NOMO-1 (cell line): Measurements from ENCODE around the gene ZSCAN5C.
"Not testable (repeated sequence)": the region's sequence is repeated elsewhere in the genome, so short reads cannot be mapped to it uniquely, and the experiment has no call there.

Experiments used
- DNase-seq, 2 experiments: peaks; one replicate each; lab custom pipeline; 2025; ENCODE audit not compliant: unreplicated experiment in 2 of 2; lab: John Stamatoyannopoulos, UW

The ZSCAN5C gene

DNA sequence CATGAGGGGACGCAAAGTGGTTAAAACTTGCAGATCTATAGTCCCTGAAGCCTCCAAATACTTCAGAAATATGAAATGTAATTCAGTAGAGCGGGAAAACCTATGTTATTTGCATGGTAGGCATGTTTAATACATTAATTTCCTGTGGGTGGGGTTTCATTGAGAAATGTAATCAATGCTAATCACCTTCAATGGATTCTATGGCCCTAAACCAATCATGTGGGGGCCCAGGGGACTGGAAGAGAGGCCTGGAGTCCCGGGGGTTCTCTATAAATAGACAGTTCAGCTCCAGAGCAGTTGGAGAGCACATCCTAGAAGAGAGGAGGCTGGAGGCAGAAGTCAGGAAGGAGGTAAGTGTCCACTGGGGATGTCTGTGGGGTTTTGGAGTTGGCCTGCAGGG, at the start of gene ZSCAN5C:
Gene ZSCAN5C, plus strand, starts transcription at position 301 of the 400 bp plus-strand sequence. CDS start 3,641 bp downstream, outside the sequence.
- DNase-seq = no peak

DNA sequence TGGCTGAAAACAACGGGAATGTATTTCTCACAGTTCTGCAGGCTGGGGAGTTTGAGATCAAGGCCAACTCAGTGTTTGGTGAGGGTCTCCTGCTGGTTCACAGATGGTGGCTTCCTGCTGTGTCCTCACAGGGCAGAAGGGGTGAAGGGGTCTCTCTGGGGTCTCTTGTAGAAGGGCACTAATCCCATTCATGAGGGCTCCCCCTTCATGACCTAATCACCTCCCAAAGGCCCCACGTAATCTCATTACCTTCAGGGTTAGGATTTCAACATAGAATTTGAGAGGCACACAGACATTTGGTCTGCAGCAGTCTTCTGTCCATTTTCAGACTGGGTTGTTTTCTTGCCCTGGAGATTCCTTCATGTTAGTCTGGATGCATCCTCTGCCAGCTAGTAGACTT, 49.4 kb upstream of the ZSCAN5C start:
- DNase-seq = no peak

DNA sequence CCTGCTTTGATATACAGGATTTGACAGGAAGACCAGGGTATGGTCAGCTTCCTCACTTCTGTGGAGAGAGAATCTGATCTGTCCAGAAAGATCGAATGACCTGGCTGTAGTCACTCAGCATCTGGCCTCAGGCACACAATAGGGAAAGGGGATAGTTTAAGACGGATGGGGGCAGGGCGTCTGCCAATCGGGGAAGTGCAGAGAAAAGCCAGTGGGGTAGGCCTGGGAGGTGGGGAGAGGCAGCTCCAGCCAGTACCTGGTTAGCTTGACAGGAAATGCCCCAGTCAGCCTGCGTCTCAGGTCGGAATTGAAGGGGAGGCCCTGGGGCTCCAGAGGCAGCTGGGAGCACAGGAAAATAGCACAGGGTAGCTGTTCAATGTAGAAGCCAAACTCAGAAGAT, 48.6 kb upstream of the ZSCAN5C start:
- DNase-seq = no peak

- DNase-seq = no peak
Observed at GRCh38 chr19:56155124-56155687, 46.9 kb upstream of the ZSCAN5C start.

GRCh38 chr19:56156768-56157167, 45.3 kb upstream of the ZSCAN5C start:
- DNase-seq = no peak

DNA sequence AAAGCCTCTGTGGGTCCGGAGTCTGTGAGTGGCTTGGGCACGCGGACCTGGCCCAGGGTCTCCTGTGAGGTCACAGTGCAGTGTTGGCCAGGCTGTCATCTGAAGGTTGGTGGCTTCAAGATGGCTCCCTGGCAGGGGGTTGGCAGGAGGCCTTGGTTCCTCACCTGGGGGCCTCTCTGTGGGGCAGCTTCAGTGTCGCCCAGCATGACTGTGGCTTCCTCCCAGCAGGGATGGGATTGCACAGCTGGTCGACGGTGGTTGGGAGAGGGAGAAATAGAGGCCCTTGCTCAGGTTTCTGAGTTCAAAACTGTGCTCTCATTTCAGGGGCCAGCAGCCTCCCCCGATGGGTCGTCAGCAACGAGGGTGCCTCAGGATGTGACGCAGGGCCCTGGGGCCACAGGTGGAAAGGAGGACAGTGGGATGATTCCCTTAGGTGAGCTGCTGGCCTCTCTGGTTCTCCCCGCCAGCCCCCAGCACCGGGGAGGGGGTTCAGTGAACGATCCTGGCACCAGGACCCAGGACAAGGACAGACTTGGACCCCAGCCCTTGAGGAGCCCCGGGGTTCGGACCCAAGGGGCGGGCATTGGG, 43.8 kb upstream of the ZSCAN5C start:
- no peak for DNase-seq

DNA sequence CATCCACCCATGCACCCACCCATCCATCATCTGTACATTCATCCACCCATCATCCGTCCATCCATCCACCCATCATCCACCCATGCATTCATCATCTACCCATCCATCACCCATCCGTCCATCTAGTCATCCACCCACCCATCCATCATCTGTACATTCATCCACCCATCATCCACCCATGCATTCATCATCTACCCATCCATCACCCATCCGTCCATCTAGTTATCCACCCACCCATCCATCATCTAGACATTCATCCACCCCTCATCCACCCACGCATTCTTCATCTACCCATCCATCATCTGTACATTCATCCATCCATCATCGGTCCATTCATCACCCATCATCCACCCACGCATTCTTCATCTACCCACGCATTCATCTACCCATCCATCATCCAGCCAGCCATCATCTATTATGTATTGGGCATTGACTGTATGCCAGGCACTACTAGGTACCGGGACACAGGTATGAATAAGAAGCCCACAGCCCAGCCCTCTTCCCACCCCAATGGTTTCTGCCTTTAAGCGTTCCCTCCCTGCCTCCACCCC, 43.0 kb upstream of the ZSCAN5C start:
- DNase-seq = no peak

DNA sequence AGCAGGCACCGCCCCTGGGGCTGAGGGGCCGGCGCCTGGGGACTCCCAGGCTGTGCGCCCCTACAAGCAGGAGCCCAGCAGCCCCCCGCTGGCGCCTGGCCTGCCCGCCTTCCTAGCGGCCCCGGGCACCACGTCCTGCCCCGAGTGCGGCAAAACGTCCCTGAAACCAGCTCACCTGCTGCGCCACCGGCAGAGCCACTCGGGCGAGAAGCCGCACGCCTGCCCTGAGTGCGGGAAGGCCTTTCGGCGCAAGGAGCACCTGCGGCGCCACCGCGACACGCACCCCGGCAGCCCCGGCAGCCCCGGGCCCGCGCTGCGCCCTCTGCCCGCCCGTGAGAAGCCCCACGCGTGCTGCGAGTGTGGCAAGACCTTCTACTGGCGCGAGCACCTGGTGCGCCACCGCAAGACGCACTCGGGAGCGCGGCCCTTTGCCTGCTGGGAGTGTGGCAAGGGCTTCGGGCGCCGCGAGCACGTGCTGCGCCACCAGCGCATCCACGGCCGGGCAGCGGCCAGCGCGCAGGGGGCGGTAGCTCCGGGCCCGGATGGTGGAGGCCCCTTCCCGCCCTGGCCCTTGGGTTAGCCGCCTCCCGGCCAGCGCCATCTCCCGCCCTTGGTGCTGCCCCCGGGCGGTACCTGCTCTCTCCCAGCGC, 42.3 kb upstream of the ZSCAN5C start:
- DNase-seq = no peak

DNA sequence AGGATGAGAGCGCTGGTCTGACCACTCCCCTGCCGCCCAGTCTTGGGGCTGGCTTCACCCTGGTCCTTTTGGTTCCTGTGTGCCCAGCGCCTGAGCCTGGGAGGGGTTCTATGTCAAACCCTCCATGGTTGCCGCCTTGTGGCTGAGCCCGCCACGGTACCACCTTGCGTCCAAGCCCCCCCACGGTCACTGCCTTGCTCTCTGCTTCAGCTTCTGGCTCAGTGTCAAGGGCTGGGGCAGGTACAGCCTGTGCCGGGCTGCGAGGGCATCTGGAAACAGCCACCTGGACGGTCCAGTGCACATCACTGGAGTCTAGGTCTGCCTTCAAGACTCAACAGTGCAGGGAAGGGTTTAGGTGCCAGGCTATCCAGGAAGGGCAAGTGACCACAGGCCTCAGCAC, 40.5 kb upstream of the ZSCAN5C start:
- DNase-seq = no peak

- no peak for DNase-seq
Observed at GRCh38 chr19:56162258-56162657, 39.8 kb upstream of the ZSCAN5C start.

DNA sequence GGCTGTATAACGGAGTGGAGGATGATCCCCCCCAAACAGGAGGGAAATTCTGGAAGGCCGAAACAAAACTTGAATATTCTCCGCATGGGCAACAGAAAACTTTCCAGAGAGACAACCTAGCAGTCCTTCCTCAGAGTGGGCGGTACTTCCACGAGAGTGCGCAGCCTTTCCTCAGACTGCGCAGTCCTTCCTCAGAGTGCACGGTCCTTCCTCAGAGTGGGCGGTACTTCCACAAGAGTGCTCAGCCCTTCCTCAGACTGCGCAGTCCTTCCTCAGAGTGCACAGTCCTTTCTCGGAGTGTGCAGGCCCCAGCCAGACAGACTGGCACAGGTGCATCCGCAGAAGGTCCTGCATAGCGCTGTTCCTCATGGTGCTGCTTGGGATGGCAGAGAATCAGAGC, 39.0 kb upstream of the ZSCAN5C start:
- no peak for DNase-seq

DNA sequence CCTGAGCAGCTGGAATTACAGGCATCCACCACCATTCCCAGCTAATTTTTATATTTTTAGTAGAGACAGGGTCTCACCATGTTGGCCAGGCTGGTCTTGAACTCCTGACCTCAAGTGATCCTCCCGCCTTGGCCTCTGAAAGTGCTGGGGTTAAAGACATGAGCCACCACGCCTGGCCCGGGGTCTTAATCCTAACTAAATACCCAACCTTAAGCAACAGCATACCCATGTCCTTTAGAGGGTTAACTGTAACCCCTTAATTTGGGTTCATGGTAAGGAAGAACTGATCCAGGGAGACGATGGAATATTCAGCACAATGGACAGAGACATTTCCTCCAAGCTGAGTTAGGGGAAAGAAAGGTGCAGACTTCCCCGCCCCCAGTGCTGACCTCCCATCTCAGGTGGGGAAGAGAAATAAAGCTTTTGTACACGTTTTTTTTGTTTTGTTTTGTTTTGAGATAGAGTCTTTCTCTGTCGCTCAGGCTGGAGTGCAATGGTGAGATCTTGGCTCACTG, 35.0 kb upstream of the ZSCAN5C start:
- no peak for DNase-seq

DNA sequence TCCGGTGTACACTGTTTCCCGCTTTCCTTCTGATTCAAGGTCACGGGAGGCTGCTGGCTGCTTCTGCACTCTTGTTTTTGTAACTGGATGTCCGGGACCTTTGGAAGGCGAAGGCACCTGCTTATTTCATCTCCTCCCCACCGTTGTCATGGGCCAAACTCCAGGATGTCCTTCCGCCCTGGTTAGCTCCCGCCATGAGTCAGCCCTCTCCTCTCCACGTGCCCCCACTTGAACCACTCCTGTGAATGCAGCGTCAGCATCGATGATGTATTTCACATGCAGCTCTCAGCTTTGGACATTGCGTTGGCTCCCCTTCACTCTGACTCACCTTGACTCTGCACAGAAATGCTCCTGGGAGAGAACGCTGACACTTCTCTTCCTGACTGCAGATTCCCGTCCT, 31.8 kb upstream of the ZSCAN5C start:
- DNase-seq = no peak

DNA sequence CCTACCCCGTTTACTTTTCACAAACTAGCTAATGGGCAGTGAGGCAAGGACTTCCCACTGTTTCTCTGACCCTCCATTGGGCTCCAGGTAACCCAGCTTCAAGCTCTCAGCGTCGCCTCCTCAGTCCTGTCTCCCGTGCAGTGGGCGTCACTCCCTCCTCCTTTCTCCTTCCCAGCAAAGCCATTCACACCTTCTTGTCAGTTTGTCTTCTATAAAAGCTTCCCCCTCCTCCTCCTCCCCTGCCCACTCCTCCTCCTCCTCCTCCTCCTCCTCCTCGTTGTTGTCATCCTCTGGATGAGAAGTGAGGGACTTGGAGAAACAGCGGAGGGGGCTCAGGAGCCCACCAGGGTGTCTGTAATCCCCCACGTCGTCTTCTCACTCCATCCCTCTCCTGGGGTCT, 28.0 kb upstream of the ZSCAN5C start:
- DNase-seq = no peak

DNA sequence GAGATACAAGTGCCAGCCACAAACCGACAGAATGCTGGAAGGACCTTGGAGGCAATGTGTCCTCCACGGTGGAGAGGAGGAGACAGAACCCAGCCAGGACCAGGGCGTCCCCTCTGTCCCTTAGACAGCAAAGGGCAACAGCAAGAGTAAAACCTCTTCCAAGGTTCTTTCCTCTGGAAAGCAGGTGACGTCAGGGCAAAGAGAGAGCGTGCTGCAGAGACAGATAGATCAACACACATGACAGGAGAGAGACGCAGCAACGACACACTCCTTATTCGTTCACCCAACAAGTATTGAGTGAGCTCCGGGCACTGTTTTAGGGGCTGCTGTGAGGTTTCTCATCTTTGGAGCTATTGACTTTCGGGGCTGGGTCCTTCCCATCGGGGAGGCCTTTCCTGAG, 27.5 kb upstream of the ZSCAN5C start:
- DNase-seq = no peak

- DNase-seq = not testable (repeated sequence)
Observed at GRCh38 chr19:56175861-56176307, 26.2 kb upstream of the ZSCAN5C start, which contains the start of gene GALP. Gene GALP, plus strand, starts transcription at chr19:56176008. Its CDS starts 1,101 bp downstream, at chr19:56177109.

DNA sequence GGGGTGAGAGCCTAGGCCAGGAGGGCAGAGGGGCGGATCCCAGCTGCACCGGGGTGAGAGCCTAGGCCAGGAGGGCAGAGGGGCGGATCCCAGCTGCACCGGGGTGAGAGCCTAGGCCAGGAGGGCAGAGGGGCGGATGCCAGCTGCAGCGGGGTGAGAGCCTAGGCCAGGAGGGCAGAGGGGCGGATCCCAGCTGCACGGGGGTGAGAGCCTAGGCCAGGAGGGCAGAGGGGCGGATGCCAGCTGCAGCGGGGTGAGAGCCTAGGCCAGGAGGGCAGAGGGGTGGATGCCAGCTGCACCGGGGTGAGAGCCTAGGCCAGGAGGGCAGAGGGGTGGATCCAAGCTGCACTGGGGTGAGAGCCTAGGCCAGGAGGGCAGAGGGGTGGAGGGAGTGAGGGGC, 25.8 kb upstream of the ZSCAN5C start:
- not testable (repeated sequence) for DNase-seq

DNA sequence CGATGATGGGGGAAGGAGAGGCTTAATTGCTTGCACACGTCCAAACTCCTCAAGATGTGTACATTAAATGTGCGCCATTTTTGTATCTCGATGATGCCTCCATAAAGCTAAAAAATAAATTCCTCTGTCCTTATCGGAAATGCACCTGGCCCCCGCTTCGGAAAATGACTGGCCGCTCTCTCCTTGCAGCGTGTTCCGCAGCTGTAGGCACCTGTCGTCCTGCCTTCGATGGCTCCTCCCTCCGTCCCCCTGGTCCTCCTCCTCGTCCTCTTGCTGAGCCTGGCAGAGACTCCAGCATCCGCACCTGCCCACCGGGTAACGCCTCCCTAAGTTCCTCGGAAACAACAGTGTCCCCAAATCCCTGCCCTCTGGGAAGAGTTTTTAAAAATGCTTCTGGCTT, 25.2 kb upstream of the ZSCAN5C start:
- DNase-seq = no peak

DNA sequence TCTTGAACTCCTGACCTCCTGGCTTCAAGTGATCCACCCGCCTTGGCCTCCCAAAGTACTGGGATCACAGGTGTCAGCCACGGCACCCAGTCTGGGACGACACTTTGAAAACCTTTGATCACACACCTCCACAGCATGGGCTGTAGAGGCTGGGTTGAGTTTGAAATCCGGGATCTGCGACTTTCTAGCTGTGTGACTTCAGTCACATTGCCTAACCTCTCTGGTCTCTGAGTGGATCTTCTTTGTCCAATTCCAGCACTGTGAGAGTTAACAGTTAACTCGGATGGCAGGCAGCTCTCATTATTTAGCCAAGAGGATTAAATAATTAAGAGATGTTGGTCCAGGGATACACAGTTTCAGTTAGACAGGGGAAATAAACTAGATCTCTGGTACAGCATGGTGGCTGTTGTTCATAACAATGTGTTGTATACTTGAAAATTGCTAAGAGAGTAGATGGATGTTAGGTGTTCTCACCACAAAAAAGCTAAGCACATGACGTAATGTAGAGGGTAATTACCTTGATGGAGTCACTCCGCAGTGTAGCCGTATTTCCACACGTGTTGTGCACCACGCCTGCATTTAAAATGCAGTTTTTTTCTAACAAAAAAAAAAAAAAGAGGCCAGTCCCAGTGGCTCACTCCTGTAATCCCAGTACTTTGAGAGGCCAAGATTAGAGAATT, 24.4 kb upstream of the ZSCAN5C start:
- no peak for DNase-seq

GRCh38 chr19:56189785-56190184, 12.3 kb upstream of the ZSCAN5C start:
- no peak for DNase-seq

DNA sequence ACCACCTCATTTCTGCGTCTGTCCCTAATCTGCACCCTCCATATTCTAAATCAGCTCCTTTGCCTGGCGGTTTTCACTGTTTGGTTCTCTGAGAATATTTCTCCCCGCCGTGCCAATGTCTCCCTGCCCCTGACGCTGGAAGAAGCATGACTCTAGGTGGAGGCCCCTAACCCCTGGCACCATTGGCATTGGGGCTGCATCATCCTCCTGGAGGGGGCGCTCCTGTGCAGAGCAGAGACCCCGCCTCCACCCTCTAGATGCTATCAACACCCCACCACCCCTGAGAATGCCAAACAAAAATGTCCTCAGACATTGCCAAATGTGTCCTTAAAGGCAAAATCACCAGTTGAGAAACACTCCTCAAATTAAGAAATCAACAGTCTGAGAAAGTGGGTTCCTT, 11.0 kb upstream of the ZSCAN5C start:
- DNase-seq = no peak
